Measurements from ENCODE around the gene PLIN1.

The PLIN1 gene

GRCh38 chr15:89671687-89672086 lies 7.5 kb downstream of the PLIN1 start:
- DNase-seq = no peak

- no peak for DNase-seq
These were observed 8.1 kb downstream of the PLIN1 start for GRCh38 chr15:89670971-89671560.

DNA sequence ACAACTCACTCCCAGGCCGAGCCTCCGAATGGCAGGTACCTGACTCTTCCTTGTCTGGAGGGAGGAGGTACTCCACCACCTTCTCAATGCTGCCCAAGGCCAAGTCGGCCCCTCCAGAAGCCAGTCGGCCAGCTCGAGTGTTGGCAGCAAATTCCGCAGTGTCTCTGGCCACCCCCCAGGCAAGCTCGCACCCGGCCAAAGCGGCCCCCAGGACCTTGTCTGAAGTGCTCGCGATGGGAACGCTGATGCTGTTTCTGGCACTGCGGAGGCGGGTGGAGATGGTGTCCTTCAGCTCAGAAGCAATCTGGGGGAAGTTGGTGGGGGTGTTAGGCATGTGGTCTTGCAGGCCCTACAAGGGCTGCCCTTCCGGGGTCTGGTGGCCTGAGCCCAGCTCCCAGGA lies 9.2 kb downstream of the PLIN1 start:
- no peak for DNase-seq

DNA sequence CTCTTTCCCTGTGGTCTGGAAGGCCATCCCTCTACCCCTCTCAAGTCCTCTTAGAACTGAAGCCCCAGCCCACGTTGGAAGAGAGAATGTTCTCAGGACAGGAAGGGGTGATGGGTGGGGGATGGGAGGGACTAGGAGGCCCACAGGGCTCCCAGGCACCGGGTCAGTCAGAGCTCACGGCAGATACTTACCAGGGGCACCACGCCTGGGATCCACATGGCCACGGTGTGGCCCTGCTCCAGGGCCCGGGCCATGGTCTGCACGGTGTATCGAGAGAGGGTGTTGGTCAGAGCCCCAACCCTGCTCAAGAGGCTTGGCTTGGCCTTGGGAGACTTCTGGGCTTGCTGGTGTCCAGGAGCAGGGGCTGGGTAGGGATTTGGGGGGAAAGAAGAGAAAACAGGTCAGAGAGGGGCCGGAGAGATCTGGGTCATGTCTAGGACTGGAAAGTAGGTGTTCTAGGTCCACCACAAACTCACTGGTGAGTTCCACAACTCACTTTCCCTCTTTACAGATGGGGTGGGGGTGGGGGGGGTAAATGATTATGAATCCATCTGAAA lies 9.8 kb downstream of the PLIN1 start:
- DNase-seq = no peak

GRCh38 chr15:89668171-89668570 lies 11.0 kb downstream of the PLIN1 start:
- DNase-seq = no peak

DNA sequence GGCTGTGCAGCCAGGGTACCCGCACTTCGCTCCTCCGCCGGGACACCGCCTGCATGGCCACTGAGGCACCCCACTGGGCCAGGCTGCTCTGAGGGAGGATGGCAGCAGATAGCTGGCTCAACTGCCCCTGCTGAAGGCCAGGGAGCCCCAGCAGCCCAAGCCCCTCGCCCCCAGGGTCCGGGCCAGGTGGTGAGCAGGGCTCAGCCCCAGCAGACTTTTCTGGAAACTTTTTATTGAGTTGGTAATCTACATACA lies 11.5 kb downstream of the PLIN1 start:
- no peak for DNase-seq

DNA sequence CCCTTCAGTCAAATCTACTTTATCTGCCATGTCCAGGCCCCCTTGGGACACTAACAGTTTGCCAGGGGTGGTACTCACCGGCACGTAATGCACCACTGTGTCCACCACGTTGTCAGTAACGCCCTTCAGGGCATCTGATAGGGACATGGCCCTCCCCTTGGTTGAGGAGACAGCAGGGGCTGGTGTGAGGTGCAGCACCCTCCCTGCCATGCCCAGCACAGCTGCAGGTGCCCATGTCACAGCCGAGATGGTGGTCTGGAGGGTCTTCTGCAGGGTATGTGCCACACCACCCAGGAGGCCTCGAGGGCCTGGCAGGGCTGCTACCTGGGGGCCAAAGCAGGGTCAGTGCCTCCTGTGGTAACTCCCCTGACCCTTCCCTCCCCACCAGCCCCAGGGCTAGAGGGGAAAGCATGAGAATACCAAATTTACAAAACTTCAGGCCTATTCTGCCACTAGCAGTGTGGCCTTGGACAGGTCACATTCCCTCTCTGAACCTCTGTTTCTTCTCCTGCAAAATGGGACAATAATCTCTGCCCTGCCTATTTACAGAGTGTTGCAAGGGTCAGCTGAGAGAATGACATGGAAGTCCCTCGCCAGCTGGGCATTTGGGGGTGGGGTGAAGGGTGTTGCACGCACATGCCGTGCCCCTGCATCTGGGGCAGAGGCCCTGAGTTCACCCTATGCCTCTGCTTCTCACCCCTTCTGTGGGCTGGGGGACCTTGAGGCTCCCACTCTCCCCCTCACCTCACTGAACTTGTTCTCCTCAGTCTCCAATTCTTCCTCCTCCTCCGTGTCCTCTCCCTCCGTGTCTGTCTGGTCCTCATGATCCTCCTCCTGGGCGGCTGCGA lies 12.1 kb downstream of the PLIN1 start:
- DNase-seq = no peak

DNA sequence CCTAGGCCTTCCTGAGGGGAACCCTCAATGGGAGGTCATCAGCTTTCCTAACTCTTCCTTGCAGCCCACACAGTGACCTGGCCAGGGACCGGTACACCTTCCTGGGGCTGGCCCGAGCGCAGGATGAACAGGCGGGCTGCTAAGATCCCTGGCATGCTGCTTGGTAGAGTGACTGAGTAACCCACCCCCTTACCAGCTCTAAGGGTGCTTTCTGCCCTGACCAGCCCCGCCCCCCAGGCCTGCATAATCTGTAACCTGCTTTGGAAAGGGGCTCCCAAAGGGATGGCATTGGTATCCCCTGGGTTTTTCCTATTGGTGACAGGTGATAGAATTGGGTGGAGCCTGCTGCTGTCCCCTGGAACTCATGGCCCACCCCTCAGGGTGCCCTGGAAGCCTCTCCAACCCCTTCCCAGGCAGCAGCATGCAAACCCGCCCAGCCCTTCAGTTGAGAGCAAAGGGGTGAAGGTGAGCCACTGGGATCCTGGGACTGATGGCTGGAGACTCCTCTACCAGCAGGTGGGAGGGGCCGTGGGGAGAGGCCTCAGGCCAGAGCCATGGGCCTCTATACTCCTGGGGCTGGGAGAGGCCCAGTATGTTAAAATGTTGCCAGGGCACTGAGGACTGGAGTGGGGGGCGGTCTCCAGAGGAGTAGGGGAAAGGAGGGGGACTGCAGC lies 12.8 kb downstream of the PLIN1 start:
- no peak for DNase-seq

DNA sequence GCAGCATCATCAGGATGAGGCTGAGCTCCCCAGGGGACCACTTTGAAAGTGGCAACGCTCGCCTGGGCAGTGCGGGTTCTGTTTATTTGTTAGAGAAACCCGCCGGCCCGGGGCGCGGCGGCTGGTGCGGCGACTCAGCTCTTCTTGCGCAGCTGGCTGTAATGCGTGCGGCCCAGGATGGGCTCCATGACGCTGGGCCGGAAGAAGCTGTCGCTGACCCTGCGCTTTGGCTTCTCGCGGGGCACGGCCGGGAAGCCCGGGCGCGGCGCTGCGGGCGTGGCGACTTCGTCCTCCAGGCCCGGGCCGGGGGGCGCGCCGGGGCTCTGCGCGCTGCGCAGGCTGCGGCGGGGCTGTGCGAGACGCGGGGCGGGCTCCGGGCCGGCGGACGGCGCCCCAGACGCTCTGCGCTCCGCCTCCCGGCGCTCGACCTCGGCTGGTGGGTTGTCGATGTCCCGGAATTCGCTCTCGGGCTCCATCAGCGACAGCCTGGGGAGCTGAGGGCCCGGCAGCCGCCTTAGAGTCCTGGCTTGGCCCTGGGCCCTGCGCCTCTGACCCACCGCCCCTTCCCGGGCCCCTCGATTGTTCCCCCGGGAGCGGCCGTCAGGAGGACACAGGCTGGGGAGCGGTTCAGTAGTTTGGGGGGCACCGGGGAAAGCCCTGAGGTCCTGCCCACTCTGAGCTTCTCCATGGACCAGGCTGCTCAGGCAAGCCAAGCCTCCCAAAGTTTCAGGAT lies 13.6 kb downstream of the PLIN1 start:
- peak; percentile 18 to 34 for DNase-seq

DNA sequence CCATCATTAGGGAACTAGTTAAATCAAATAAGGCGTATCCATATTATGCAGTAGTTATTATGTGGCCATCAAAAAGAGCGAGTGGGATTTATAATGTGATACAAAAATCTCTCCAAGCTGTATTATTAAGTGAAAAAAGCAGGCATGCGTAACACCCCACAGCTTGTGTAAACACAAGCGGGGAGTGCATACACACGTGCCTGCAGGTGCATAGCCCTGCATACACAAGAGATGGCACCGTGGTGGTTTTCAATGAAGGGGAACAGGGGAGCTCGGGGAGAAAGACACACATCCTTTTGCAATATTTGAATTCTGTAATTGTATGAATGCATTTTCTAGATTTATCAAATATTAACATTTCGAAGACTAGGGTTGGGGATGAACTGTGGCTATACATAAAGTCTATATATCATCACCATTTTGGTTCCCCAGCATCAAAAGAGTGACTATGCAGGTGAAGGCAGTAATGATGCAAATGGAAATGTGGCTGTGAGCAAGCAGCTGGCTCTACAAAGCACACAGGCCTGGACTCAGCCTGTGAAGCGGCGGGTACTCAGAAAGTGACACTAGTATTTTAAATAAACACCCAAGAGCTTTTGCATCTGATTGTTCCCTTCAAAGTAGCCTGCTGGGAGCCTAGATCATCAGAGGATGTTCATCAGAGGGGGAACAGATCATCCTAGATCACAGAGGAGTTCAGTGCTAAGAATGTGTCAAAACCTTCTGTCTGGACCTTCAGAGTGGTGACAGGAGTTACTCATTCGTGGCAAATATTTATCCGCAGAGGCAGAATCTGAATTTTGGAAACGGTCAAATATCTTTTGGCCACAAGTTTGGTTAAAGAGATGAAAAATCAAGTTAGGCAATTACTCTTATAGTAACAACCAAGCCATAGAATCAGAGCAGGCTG lies 14.5 kb downstream of the PLIN1 start:
- no peak for DNase-seq

DNA sequence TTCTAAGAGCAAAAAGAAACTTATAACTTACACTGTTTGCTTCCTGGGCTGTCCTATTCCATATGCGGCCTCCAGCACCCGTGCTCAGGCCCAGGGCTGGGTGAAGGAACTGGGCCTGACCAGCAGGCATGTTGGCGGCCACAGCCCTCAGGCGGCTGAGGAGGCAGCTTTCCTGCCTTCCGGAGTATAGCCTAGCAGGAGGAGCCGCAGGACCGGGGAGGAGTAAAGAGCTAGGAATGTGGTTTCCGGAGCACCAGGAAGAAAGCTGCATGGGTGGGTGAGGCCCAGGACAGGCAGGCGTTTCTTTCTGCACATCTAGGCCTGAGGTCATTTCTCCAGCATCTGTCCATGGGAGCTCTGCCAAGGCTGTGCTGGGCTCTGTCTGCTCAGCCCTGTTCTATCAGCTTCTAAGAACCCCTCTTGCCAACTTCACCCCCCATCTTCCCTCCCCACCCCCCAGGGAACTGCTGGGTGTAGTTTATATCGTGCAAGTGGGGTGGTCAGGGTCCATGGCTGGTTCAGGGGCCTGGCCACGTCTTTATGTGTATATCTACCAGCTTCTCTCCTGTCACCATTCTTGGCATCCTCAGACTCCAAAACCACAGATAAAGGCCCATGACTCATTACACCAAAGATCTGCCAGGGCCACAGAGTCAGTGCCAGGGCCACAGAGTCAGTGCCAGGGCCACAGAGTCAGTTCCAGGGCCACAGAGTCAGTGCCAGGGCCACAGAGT lies 16.1 kb downstream of the PLIN1 start:
- DNase-seq = no peak

- no peak for DNase-seq
These were observed 18.6 kb downstream of the PLIN1 start for GRCh38 chr15:89660556-89660955.

DNA sequence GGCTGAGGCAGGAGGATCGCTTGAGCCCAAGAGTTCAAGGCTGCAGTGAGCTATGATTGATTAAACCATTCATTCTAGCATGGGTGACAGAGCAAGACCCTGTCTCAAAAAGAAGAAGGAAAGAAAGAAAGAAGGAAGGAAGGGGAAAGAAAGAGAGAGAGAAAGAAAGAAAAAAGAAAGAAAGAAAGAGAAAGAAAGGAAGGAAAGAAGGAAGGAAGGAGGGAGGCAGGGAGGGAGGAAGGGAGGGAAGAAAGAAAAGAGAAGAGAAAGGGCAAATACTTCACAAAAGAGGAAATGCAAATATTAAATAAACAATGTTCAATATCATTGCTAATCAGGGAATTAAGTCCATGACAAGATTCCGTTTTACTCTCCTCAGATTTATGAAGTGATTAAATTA lies 19.9 kb downstream of the PLIN1 start:
- DNase-seq = no peak

DNA sequence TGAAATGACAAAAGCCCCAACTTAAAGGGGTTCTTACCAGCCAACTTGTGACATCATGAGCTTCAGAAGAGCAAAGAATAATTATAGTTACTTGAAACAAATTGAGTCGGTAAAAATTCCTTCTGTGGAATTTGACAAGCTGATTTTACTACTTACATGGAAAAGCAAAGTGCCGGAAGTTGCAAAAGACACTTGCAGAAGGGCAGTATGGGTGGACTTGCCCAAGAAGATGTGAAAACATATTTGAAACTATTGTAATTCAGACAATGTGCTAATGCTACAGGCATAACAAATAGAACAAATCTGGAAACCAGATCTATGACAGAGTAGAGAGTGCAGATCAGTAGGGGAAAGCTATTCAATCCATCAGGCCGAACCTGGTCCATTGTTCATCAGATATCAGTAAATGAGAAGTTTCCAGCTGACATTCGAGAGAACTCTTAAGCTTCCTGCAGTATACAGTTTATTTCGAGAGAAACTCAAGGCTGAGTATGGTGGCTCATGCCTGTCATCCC lies 21.4 kb downstream of the PLIN1 start:
- no peak for DNase-seq

DNA sequence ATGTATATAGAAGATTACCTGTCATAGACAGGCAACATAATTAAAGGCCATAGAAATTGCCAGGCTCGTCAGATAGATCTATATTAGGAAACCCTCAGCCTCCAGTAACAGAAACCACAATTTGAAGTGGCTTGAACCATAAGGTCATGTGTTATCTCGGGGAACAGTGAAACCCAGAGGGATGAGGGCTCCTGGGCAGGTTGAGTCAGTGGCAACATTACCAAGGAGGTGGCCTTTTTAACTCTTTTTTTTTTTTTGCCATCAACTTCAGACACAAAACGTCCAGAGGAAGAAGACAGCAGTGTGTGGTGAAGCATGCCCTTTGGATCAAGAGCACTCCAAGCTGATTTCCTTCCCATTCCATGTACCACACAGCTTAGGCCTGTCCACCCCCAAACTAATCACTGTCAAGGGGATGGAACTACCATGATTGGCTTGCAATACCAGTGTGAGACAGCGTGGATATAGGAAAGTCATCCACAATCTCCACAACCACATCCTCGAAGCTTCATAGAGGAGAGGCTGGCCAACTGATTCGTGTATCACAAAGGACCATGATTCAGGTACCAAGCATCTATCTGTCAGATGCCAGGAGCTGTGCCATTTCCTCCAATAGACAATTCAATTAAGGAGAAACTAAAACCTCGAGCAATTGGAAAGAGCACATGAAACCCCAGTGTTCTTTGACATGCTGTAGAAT lies 22.9 kb downstream of the PLIN1 start:
- DNase-seq = no peak

DNA sequence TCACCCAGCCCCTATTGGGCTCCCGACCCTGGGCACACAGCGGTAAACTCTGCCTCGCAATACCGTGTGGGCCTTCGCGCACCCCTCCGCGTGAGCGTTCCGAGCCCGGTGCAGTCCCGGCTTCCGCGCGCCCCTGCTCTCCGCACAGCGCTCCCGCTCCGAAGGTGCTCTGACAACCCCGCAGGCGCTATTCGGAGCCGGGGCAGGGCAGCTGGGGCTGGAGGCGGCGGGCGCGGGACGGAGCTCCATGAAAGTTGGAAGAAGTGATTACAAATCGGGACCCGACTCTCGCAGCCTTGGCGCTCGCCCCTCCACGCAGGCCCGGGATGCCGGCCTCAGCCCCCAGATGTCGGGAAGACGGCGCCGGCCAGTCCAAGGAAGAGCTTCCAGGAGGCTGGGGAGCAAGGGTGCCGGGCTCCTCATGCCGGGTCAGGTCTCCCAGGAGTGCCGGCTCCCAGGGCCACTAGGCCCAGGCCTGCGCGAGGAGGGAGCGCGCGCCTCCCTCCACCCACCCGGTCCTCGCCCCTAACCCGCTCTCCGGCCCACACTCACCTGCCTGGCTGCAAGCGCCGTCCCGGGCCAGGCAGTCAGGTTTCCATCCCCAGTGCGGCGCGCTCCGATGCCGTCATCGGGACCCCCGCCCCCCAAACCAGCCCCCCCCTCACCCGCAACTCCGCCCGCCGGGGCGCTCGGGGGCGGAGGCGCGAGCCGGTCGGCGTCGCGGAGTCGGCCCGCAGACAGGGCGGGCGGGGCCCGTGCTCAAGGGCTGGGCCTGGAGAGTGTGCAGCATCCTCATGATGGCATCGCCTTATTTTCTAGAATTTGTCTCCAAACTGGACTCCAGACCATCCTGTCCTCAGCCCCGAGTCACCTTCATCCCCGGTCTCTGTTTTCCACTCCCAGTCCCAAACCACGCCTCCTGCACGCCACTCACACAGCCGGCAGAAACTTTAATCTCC lies 24.0 kb downstream of the PLIN1 start, which contains the start of gene KIF7:
Gene KIF7 (minus strand): TSS at position 621 of the 959 bp plus-strand sequence. CDS start 2,537 bp downstream, outside the sequence.
- DNase-seq = no peak

DNA sequence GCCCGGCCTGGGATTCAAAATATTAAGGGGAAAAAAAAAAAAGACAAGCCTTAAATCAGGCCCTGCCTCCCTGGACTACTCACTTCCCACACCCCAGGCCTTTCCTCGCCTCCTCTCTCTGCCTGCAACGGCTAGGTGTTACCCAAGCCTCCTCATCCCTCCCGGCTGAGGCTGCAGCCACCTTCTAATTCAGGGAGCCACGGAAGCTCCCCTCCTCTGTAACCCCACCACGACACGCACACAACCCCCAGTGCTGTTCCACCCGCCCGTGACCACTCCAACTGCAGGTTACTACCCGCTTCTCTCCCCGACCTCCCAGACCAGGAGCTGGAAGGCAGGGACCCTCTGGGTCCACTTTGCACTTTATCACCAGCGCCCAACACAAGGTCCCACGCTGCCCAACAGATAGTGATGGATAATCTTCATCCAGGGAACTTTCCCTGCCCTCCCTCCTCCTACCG lies 24.8 kb downstream of the PLIN1 start:
- DNase-seq = no peak

DNA sequence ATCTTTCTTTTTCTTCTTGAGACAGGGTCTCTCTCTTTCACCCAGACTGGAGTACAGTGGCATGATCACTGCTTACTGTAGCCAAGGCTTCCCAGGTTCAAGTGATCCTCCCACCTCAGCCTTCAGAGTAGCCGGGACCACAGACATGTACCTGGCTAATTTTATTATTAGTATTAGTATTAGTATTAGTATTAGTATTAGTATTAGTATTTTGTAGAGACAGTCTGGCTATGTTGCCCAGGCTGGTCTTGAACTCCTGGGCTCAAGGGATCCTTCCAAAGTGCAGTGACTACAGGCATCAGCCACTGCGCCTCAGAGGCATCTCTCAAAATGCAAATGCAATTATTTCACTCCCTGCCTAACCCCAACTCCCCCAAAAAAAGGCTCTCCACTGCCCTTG lies 25.6 kb downstream of the PLIN1 start:
- DNase-seq = no peak

DNA sequence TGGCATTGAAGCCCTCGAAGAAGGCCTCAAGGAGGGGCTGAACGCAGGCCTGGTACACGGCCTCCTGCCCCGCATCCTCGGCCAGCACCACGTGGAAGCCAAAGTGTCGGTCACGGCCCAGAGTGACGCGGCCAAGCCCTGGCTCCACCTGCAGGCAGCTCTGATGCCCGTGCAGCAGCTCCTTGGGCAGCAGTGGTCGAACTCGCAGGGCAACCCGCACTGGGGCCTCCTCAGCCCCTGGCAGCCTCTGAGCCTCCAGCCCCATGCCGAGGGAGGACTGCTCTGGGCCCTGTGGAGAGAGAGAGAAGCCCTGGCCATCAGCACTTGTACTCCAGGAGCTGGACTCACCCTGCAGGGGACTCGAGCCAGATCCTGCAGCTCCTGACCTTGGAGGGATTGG lies 26.5 kb downstream of the PLIN1 start:
- DNase-seq = no peak

All from inflammatory macrophage treated with lipopolysaccharide for 1 hour (primary cell).